ENCODE data around the gene AACS.
"Not testable (repeated sequence)": the region's sequence is repeated elsewhere in the genome, so short reads cannot be mapped to it uniquely, and the experiment has no call there.

AACS gene

GRCh38 chr12:125065919-125066570 lies 810 bp downstream of the AACS start:
- Mint-ChIP-seq H3K9me3 (no peaks in the 10 kb centered on the region), H3K36me3 (ENCODE audit: insufficient read depth) (peaks cover 4% of the 10 kb centered on the region), H3K4me1 (ENCODE audit: low read depth in 2 of 2) (peaks cover 12 to 23% of the 10 kb centered on the region in 2 donors), H3K4me3 (peak overlapping the region; percentile 62 to 81), H3K27ac (peak overlapping the region; percentile 77 to 87), H3K27me3 (peaks cover 0 to 9% of the 10 kb centered on the region in 2 donors)
- ATAC-seq (replicated peaks) (no peak), DNase-seq (no peak)

- DNase-seq (no peak), ATAC-seq (replicated peaks) (no peak)
- peaks cover 12 to 23% of the 10 kb centered on the region in 2 donors for H3K4me1 Mint-ChIP-seq (ENCODE audit: low read depth in 2 of 2)
- peaks cover 4% of the 10 kb centered on the region for H3K36me3 Mint-ChIP-seq (ENCODE audit: insufficient read depth)
- H3K4me3 Mint-ChIP-seq: no peak overlapping the region
- no peaks in the 10 kb centered on the region for H3K27me3 Mint-ChIP-seq
- H3K27ac Mint-ChIP-seq: no peak overlapping the region
- no peaks in the 10 kb centered on the region for H3K9me3 Mint-ChIP-seq
These were observed 3.2 kb downstream of the AACS start for GRCh38 chr12:125068391-125068790.

- no peaks in the 10 kb centered on the region for H3K27me3 Mint-ChIP-seq
- DNase-seq: no peak
- peaks cover 4% of the 10 kb centered on the region for H3K36me3 Mint-ChIP-seq (ENCODE audit: insufficient read depth)
- ATAC-seq (replicated peaks): no peak
- H3K9me3 Mint-ChIP-seq: no peaks in the 10 kb centered on the region
- H3K27ac Mint-ChIP-seq: no peak overlapping the region
- peaks cover 12 to 21% of the 10 kb centered on the region in 2 donors for H3K4me1 Mint-ChIP-seq (ENCODE audit: low read depth in 2 of 2)
- no peak overlapping the region for H3K4me3 Mint-ChIP-seq
These were observed 4.4 kb downstream of the AACS start for GRCh38 chr12:125069616-125070015.

GRCh38 chr12:125070112-125070511 lies 4.9 kb downstream of the AACS start:
- Mint-ChIP-seq H3K4me1 (ENCODE audit: low read depth in 2 of 2) (peaks cover 11 to 17% of the 10 kb centered on the region in 2 donors), H3K27ac (no peak overlapping the region), H3K9me3 (no peaks in the 10 kb centered on the region), H3K36me3 (ENCODE audit: insufficient read depth) (peaks cover 4% of the 10 kb centered on the region), H3K27me3 (no peaks in the 10 kb centered on the region), H3K4me3 (no peak overlapping the region)
- ATAC-seq (replicated peaks) (no peak), DNase-seq (no peak)

- no peak overlapping the region for H3K4me3 Mint-ChIP-seq
- ATAC-seq (replicated peaks) (no peak), DNase-seq (no peak)
- no peak overlapping the region for H3K27ac Mint-ChIP-seq
- no peaks in the 10 kb centered on the region for H3K9me3 Mint-ChIP-seq
- peaks cover 7% of the 10 kb centered on the region for H3K36me3 Mint-ChIP-seq (ENCODE audit: insufficient read depth)
- H3K4me1 Mint-ChIP-seq (ENCODE audit: low read depth in 2 of 2): peaks cover 11 to 17% of the 10 kb centered on the region in 2 donors
- no peaks in the 10 kb centered on the region for H3K27me3 Mint-ChIP-seq
These were observed 5.6 kb downstream of the AACS start for GRCh38 chr12:125070661-125071390.

- DNase-seq: no peak
- peaks cover 9% of the 10 kb centered on the region for H3K36me3 Mint-ChIP-seq (ENCODE audit: insufficient read depth)
- H3K27ac Mint-ChIP-seq: no peak overlapping the region
- no peak overlapping the region for H3K4me3 Mint-ChIP-seq
- peaks cover 8 to 13% of the 10 kb centered on the region in 2 donors for H3K4me1 Mint-ChIP-seq (ENCODE audit: low read depth in 2 of 2)
- no peak for ATAC-seq (replicated peaks)
- H3K9me3 Mint-ChIP-seq: no peaks in the 10 kb centered on the region
- no peaks in the 10 kb centered on the region for H3K27me3 Mint-ChIP-seq
These were observed 6.2 kb downstream of the AACS start for GRCh38 chr12:125071456-125071855.

- no peak for ATAC-seq (replicated peaks)
- Mint-ChIP-seq H3K4me3 (no peak overlapping the region), H3K9me3 (no peaks in the 10 kb centered on the region), H3K27me3 (no peaks in the 10 kb centered on the region), H3K27ac (no peak overlapping the region), H3K4me1 (ENCODE audit: low read depth in 2 of 2) (peaks cover 1 to 6% of the 10 kb centered on the region in 2 donors), H3K36me3 (ENCODE audit: insufficient read depth) (peaks cover 13% of the 10 kb centered on the region)
- DNase-seq: no peak
These were observed 7.3 kb downstream of the AACS start for GRCh38 chr12:125072496-125072895.

GRCh38 chr12:125074294-125074693 lies 9.1 kb downstream of the AACS start:
- H3K27me3 Mint-ChIP-seq; H3K4me1 Mint-ChIP-seq (ENCODE audit: low read depth in 2 of 2); DNase-seq; ATAC-seq (replicated peaks); H3K9me3 Mint-ChIP-seq; H3K4me3 Mint-ChIP-seq; H3K27ac Mint-ChIP-seq: not testable (repeated sequence)
- H3K36me3 Mint-ChIP-seq (ENCODE audit: insufficient read depth): peaks cover 16% of the 10 kb centered on the region

- Mint-ChIP-seq H3K4me1 (ENCODE audit: low read depth in 2 of 2) (peaks cover 0 to 1% of the 10 kb centered on the region in 2 donors), H3K36me3 (ENCODE audit: insufficient read depth) (peaks cover 16% of the 10 kb centered on the region), H3K27me3 (no peaks in the 10 kb centered on the region), H3K27ac (no peak overlapping the region), H3K9me3 (no peaks in the 10 kb centered on the region), H3K4me3 (no peak overlapping the region)
- DNase-seq (no peak), ATAC-seq (replicated peaks) (no peak)
These were observed 10.9 kb downstream of the AACS start for GRCh38 chr12:125076103-125076502.

- no peak overlapping the region for H3K27ac Mint-ChIP-seq
- H3K4me1 Mint-ChIP-seq (ENCODE audit: low read depth in 2 of 2): peaks cover 0 to 1% of the 10 kb centered on the region in 2 donors
- H3K27me3 Mint-ChIP-seq: no peaks in the 10 kb centered on the region
- DNase-seq: no peak
- H3K9me3 Mint-ChIP-seq: no peaks in the 10 kb centered on the region
- no peak for ATAC-seq (replicated peaks)
- H3K4me3 Mint-ChIP-seq: no peak overlapping the region
- H3K36me3 Mint-ChIP-seq (ENCODE audit: insufficient read depth): peaks cover 16% of the 10 kb centered on the region
These were observed 13.8 kb downstream of the AACS start for GRCh38 chr12:125079084-125079483.

- DNase-seq (no peak), ATAC-seq (replicated peaks) (no peak)
- Mint-ChIP-seq H3K9me3 (no peaks in the 10 kb centered on the region), H3K36me3 (ENCODE audit: insufficient read depth) (peaks cover 22% of the 10 kb centered on the region), H3K27ac (peak overlapping the region in 1 of 2 donors; percentile 25), H3K4me3 (no peak overlapping the region), H3K4me1 (ENCODE audit: low read depth in 2 of 2) (peaks cover 0 to 1% of the 10 kb centered on the region in 2 donors), H3K27me3 (no peaks in the 10 kb centered on the region)
These were observed 14.7 kb downstream of the AACS start for GRCh38 chr12:125079648-125080645.

- H3K36me3 Mint-ChIP-seq (ENCODE audit: insufficient read depth): peaks cover 16% of the 10 kb centered on the region
- no peaks in the 10 kb centered on the region for H3K9me3 Mint-ChIP-seq
- H3K4me1 Mint-ChIP-seq (ENCODE audit: low read depth in 2 of 2): peaks cover 0 to 1% of the 10 kb centered on the region in 2 donors
- no peak overlapping the region for H3K4me3 Mint-ChIP-seq
- ATAC-seq (replicated peaks): no peak
- H3K27me3 Mint-ChIP-seq: no peaks in the 10 kb centered on the region
- no peak for DNase-seq
- H3K27ac Mint-ChIP-seq: no peak overlapping the region
These were observed 16.2 kb downstream of the AACS start for GRCh38 chr12:125081427-125081826.

- Mint-ChIP-seq H3K9me3 (no peaks in the 10 kb centered on the region), H3K36me3 (ENCODE audit: insufficient read depth) (peaks cover 12% of the 10 kb centered on the region), H3K27ac (no peak overlapping the region), H3K4me3 (no peak overlapping the region), H3K4me1 (ENCODE audit: low read depth in 2 of 2) (peaks cover 0 to 1% of the 10 kb centered on the region in 2 donors), H3K27me3 (no peaks in the 10 kb centered on the region)
- ATAC-seq (replicated peaks) (no peak), DNase-seq (no peak)
These were observed 17.8 kb downstream of the AACS start for GRCh38 chr12:125083072-125083471.
